Stimulated activated naive CD4-positive, alpha-beta T cell treated with Interleukin-2 at 50 U/mL for 16 hours (primary cell): ENCODE data around the gene ANKRD34B.

Experiments used
- DNase-seq: peaks from one replicate; lab custom pipeline; 2025; lab: John Stamatoyannopoulos, UW

The ANKRD34B gene

DNA sequence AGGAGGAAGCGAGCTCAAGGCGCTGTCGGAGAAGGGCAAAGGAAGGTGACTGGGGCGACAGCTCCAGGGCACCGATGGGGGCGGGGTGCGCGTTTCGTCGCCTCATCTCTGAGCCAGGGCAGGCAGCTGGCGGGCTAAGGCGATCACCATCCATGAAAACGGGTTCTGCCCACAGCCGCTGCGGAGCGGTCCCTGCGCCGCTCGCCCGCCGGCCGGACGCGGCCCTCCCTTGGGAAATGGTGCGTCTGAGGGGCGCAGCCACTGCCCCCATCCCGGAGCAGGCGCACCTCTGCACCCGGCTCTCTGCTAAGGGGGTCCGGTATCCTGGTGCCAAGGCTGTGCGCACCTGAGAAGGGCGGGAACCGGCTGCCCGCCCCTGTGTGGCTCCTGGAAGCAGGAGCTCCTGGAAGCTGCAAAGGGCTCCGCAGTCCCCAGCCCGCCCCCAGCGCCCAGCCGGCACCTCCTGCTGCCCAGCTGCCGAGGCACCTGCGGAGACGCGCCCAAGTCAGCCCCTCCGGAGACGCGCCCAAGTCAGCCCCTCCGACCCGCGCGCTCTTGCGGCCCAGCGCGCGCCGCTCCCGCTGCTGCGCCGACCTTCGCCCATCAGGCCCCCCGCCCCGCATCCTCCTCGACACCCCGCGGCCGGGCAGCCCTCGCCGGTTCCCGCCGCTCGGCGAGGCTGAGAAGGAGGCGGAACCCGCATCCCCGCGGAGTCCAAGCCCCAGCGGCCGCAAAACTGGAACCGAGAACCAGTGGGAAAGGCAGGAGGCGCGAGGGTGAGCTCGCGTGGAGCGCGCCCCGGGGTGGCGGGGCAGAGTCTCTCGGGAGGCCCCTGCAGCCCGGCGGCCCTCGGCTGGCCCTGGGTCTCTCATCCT is 757 bp downstream of the ANKRD34B start:
- no peak for DNase-seq

DNA sequence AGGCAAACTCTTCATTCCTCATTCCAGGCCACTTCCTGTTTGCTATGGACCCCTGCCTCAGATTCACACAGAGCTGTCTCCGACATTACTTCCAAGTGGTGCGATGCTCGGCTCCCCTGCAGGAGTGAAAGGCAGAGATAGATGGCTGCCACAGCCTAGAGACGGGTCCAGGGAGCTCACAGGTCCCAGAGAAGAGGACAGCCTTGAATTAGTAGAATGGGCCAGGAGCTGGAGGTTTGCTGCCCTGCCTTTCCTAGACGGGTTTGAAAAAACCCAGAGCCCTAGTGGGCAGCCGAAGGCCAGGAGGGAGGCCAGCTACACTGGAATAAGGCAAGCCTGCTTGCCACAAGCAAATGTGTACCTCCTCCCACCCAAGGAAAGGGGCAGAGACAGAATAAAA is 1.8 kb downstream of the ANKRD34B start:
- no peak for DNase-seq

DNA sequence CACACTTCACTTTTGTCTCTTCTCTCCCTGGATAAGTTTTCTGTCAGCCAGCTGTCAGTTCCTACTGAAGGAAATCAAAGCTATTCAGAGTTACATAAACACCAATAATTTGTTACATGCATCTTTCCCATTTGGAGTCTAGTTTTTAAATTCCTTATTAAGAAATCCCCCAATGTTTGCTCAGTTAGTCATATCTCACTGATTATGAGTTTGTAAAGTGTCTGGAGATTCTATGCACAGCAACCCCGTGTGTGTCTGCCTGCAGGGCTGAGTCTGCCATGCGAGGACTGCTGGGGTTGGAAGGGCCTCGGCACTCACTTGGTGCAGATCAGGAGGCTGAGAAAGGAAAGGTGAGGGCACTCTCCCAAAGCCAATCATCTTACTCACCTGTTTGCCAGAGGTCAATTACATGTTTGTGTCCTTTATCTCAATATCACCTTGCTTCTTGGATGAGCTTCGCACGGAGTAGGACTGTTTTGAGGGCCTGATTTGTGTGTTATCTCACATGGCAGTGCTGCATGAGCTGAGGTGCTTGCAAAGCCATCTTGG is 3.3 kb downstream of the ANKRD34B start:
- DNase-seq: no peak

DNA sequence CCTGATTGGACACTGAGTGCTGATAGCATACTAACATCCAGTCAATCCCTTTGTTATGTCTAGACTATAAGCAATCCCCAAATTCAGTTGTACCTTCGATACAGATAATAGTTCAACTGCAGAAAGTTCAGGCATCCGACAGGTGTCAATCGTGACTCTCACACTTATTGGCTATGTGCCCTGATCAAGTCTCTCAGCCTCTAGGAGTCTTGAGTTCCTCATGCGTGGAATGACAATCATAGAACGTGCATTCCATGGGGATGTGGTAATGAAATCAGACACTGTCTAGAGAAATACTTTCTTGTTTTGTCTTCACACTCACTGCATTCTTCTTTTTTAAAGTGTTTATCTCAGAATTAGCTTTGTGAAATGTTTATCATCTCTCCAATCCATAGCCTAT is 4.8 kb downstream of the ANKRD34B start:
- no peak for DNase-seq

DNA sequence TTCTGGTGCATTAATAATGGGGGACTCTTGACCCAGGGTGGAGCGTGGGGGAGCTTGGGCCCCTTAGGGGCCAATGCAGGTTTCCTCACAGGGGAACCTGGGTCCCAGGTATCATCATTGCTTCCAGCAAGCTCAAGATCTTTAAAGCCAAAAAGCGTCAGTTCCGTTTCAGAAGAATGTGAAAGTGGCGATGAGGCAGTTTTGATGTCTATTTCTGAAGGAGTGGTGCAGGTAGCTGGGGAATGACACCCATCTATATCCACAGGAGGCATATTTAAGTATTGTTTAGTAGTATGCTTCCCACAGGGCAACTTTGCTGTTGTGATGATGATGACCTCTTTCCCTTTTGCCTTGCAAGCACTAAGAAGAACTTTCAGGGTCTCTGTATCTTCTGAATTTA is 10.8 kb downstream of the ANKRD34B start:
- no peak for DNase-seq

DNA sequence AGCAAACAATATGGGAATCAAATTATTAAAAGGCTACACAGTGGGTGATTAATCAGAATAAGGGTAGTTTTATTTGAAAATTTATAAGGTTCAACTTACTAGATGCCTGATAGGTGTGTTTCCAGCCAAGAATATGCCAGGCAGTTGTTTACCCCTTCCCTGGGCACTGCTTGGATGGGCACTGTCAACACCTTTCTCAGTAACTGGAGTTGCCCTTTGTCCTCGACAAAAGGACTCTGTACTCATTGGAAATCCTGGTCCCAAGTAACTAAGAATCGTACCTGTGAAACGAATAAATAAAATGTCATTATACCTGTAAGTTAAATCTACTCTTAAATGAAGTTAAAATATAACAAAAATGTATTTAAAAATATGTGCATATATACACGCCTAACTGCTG is 15.0 kb downstream of the ANKRD34B start:
- DNase-seq: no peak

DNA sequence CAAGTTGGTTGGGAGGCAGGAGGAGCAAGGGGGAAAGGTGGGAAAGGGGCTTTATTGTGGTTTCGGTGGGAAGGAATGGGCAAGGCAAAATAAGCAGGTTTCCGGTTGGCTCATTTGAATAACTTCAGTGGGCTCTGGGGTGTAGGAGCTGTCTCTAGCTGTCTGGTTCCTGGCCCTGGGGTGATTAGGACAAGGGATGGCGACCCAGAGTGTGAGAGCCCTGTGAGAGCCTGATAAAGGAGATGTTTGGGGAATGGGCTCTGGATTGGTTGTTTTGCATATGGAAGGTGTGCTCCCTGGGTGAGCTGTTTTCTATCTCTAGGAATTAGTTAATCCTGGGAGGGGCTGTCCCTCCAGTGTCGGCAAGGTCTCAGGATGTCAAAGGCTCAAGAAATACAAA is 15.4 kb downstream of the ANKRD34B start:
- no peak for DNase-seq

DNA sequence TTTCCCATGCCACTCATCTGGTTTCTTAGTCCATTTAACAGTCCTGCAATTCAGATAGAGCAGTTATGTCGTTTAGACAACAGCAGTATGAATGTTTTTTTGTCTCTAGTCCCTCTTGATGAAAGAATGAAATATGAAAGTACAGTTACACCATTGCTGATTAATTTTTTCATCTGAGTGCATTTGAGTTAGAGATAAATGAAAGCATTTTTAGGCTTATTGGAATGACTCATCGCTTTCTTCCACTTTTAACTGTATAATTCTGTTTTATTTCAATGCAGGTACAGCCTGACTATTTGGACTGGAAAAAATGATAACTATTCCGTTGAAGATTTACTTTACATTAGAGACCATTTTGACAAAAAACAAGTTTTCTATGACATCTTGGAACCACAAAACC is 28.7 kb downstream of the ANKRD34B start:
- no peak for DNase-seq

DNA sequence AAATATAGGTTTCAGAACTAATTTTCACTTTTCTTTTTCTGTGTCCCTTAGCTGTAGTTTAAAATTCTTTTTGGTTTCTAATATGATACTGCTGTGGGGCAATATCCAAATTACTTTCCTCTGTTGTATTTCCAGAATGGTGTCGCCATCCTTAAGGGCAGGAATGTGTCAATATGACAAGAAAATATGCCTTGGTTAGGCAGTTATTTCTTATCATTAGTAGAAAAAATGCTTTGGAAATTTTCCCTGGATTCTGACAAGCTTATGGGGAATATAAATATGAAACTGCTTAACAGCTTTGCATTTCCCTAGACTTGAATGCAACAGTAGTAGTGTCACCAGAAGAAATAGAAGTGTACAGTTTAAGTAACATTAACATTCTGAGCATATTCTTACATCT is 29.4 kb downstream of the ANKRD34B start:
- no peak for DNase-seq

DNA sequence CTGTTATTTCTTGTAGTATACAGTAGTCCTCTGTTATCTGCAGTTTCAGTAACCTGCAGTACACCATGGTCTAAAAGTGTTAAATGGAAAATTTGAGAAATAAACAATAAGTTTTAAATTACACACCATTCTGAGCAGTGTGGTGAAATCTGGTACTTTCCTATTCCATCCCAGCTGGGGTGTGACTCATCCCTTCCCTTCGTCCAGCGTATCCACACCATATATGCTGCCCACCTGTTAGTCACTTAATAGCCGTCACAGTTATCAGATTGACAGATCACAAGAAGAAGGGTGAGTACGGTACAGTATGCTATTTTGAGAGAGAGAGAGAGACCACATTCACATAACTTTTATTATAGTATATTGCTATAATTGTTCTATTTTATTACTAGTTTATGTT is 53.3 kb downstream of the ANKRD34B start:
- DNase-seq: no peak

DNA sequence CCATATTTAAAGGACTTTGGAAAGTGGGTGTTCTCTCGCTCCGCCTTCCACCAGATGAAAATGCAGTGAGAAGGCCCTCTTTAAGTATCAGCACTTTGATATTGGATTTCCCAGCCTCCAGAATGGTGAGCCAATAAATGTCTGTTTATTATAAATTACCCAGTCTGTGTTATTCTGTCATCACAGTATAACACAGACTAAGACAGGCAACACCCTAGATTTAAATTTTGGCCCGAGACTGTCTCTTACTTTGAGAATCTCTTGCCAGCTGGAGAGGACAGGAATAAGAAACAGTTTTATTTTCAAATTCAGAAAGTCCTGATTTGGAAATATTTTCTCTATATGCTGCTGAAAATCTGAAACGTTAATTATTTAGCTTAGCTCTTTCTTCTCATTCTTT is 60.7 kb downstream of the ANKRD34B start:
- DNase-seq: no peak

DNA sequence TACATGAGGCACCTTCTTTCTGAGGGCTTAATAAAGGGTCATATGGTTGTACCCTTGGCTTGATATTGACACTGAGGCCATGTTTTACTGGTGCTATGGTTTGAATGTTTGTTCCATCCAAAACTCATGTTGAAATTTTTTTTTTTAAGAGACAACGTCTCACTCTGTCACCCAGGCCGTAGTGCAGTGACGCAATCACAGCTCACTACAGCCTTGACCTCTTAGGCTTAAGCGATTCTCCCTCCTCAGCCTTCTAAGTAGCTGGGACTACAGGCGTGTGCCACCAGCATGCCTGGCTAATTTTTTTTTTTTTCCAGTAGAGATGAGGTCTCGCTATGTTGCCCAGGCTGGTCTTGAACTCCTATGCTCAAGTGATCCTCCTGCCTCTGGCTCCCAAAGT is 61.2 kb downstream of the ANKRD34B start:
- DNase-seq: no peak

DNA sequence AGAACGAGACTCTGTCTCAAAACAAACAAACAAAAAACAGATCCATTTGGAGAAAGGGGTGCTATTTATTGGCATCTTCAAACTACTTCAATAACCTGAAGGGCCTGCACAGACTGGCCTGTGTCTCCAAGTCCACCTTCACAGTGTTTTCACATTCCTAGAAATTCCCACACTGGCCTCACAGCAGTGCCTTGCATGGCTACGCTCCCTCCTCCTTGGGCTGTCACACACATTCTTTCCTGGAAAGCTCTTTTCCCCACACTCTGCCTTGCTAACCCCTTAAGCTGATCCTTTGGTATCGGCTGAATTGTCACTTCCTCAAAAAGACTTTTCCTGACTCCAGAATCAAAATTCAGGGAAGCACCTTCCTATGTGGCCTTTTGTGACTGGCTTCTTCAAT is 62.4 kb downstream of the ANKRD34B start:
- no peak for DNase-seq
